SJSA1 (cell line): ENCODE results near the gene TBC1D22A. TPM values are rescaled to one million over a fixed set of nuclear protein-coding genes. Genes with fewer than 3 reads are reported as not detected.

Source experiments
- DNase-seq, 2 experiments: peaks; one replicate each; pipeline ENCODE4 v3.0.0-alpha.2; 2015 to 2020; ENCODE audit warnings: low spot score in 2 of 2, low read depth in 1 of 2
- H3K27ac ChIP-seq: fragments of 250-450 bp; sonication (Bioruptor Pico); 2 replicates; pipeline ENCODE4 v1.5.1; 2020; ENCODE audit warnings: mild to moderate bottlenecking, moderate library complexity
- H3K27me3 ChIP-seq: fragments of 250-450 bp; sonication (Bioruptor Pico); replicated peaks from 2 replicates; pipeline ENCODE4 v1.5.1; 2020; ENCODE audit warnings: mild to moderate bottlenecking, moderate library complexity
- H3K36me3 ChIP-seq: fragments of 250-450 bp; sonication (Bioruptor Pico); 2 replicates; pipeline ENCODE4 v1.5.1; 2020; ENCODE audit warnings: mild to moderate bottlenecking
- H3K4me1 ChIP-seq: fragments of 250-450 bp; sonication (Bioruptor Pico); replicated peaks from 2 replicates; pipeline ENCODE4 v1.6.1; 2021; ENCODE audit warnings: mild to moderate bottlenecking
- H3K4me3 ChIP-seq: fragments of 250-450 bp; sonication (Bioruptor Pico); 2 replicates; pipeline ENCODE4 v1.5.1; 2020; ENCODE audit warnings: mild to moderate bottlenecking
- H3K9me3 ChIP-seq: fragments of 250-450 bp; sonication (Bioruptor Pico); replicated peaks from 2 replicates; pipeline ENCODE4 v1.5.1; 2020; ENCODE audit warnings: mild to moderate bottlenecking
- total RNA-seq: library from RNA; depleted of rRNA; stranded (reverse); fragments of >200 nt; shearing (Covaris generic); gene quantifications from 2 replicates; pipeline ENCODE4 v1.2.3, GENCODE V29; 2014

TBC1D22A gene
- total RNA-seq, 1 experiment from 2014 or later: 10.5 TPM

- H3K27ac ChIP-seq: peak overlapping the region; percentile 89
- DNase-seq: no peak
- no peaks in the 10 kb centered on the region for H3K9me3 ChIP-seq
- H3K4me3 ChIP-seq: no peak overlapping the region
- no peaks in the 10 kb centered on the region; the same call in 1 of the 2 replicates for H3K36me3 ChIP-seq
- H3K4me1 ChIP-seq: peaks cover 43% of the 10 kb centered on the region
- no peaks in the 10 kb centered on the region for H3K27me3 ChIP-seq
These were observed 66.0 kb downstream of the TBC1D22A start for GRCh38 chr22:46828323-46828900.

- H3K9me3 ChIP-seq: no peaks in the 10 kb centered on the region
- H3K4me1 ChIP-seq: peaks cover 43% of the 10 kb centered on the region
- peak overlapping the region; percentile 89 for H3K27ac ChIP-seq
- no peaks in the 10 kb centered on the region for H3K27me3 ChIP-seq
- no peaks in the 10 kb centered on the region for H3K36me3 ChIP-seq
- H3K4me3 ChIP-seq: no peak overlapping the region
- DNase-seq: peak; percentile 84 to 88
These were observed 66.9 kb downstream of the TBC1D22A start for GRCh38 chr22:46829117-46829891.

- Histone ChIP-seq H3K4me1 (peaks cover 43% of the 10 kb centered on the region), H3K36me3 (no peaks in the 10 kb centered on the region), H3K9me3 (no peaks in the 10 kb centered on the region; the same call in 1 of the 2 replicates), H3K27ac (peak overlapping the region; percentile 89), H3K27me3 (no peaks in the 10 kb centered on the region), H3K4me3 (no peak overlapping the region)
- DNase-seq: peak; percentile 76 to 84
These were observed 67.7 kb downstream of the TBC1D22A start for GRCh38 chr22:46829941-46830715.

GRCh38 chr22:46830841-46831240 is 68.4 kb downstream of the TBC1D22A start:
- no peaks in the 10 kb centered on the region for H3K27me3 ChIP-seq
- no peak overlapping the region for H3K4me3 ChIP-seq
- no peaks in the 10 kb centered on the region for H3K36me3 ChIP-seq
- H3K4me1 ChIP-seq: peaks cover 43% of the 10 kb centered on the region
- no peak for DNase-seq
- H3K9me3 ChIP-seq: peaks cover 2% of the 10 kb centered on the region; the same call in 1 of the 2 replicates
- H3K27ac ChIP-seq: peak overlapping the region; percentile 89

- peaks cover 2% of the 10 kb centered on the region; the same call in 1 of the 2 replicates for H3K9me3 ChIP-seq
- H3K4me3 ChIP-seq: no peak overlapping the region
- no peak overlapping the region for H3K27ac ChIP-seq
- no peak for DNase-seq
- H3K4me1 ChIP-seq: peaks cover 33% of the 10 kb centered on the region
- no peaks in the 10 kb centered on the region for H3K27me3 ChIP-seq
- H3K36me3 ChIP-seq: no peaks in the 10 kb centered on the region
These were observed 70.8 kb downstream of the TBC1D22A start for GRCh38 chr22:46833228-46833627.

- Histone ChIP-seq H3K27me3 (no peaks in the 10 kb centered on the region), H3K36me3 (no peaks in the 10 kb centered on the region), H3K27ac (no peak overlapping the region), H3K4me1 (peaks cover 23% of the 10 kb centered on the region), H3K9me3 (peaks cover 5% of the 10 kb centered on the region; the same call in 1 of the 2 replicates), H3K4me3 (no peak overlapping the region)
- DNase-seq: no peak
These were observed 71.7 kb downstream of the TBC1D22A start for GRCh38 chr22:46834021-46834737.

GRCh38 chr22:46835288-46835687 is 72.8 kb downstream of the TBC1D22A start:
- Histone ChIP-seq H3K4me1 (peaks cover 12% of the 10 kb centered on the region), H3K27ac (no peak overlapping the region), H3K36me3 (no peaks in the 10 kb centered on the region), H3K4me3 (no peak overlapping the region), H3K27me3 (no peaks in the 10 kb centered on the region), H3K9me3 (peaks cover 5% of the 10 kb centered on the region; the same call in 1 of the 2 replicates)
- DNase-seq: no peak

GRCh38 chr22:46835693-46836092 is 73.2 kb downstream of the TBC1D22A start:
- peaks cover 8% of the 10 kb centered on the region for H3K4me1 ChIP-seq
- no peaks in the 10 kb centered on the region for H3K27me3 ChIP-seq
- H3K9me3 ChIP-seq: peaks cover 5% of the 10 kb centered on the region; the same call in 1 of the 2 replicates
- no peak overlapping the region for H3K27ac ChIP-seq
- DNase-seq: no peak
- H3K36me3 ChIP-seq: no peaks in the 10 kb centered on the region
- H3K4me3 ChIP-seq: no peak overlapping the region

GRCh38 chr22:46841522-46841921 is 79.1 kb downstream of the TBC1D22A start:
- H3K27me3 ChIP-seq: no peaks in the 10 kb centered on the region
- H3K27ac ChIP-seq: no peak overlapping the region
- DNase-seq: no peak
- no peaks in the 10 kb centered on the region for H3K36me3 ChIP-seq
- H3K9me3 ChIP-seq: 0 out of 2 replicates have a peak, but pooled peaks cover 3% of the 10 kb centered on the region
- H3K4me1 ChIP-seq: peaks cover 5% of the 10 kb centered on the region
- H3K4me3 ChIP-seq: no peak overlapping the region

- 0 out of 2 replicates have a peak, but pooled peaks cover 3% of the 10 kb centered on the region for H3K9me3 ChIP-seq
- H3K4me3 ChIP-seq: no peak overlapping the region
- no peak for DNase-seq
These were observed 80.2 kb downstream of the TBC1D22A start for GRCh38 chr22:46842606-46843005.

GRCh38 chr22:46843821-46844255 is 81.4 kb downstream of the TBC1D22A start:
- H3K27ac ChIP-seq: no peak overlapping the region
- no peak for DNase-seq
- H3K9me3 ChIP-seq: no peaks in the 10 kb centered on the region
- no peak overlapping the region for H3K4me3 ChIP-seq
- H3K36me3 ChIP-seq: no peaks in the 10 kb centered on the region
- H3K4me1 ChIP-seq: peaks cover 5% of the 10 kb centered on the region
- H3K27me3 ChIP-seq: no peaks in the 10 kb centered on the region

More at GRCh38 chr22:46842606-46843005, 80.2 kb downstream of the TBC1D22A start:
- H3K27ac ChIP-seq: no peak overlapping the region
- H3K36me3 ChIP-seq: no peaks in the 10 kb centered on the region
- peaks cover 5% of the 10 kb centered on the region for H3K4me1 ChIP-seq
- H3K27me3 ChIP-seq: no peaks in the 10 kb centered on the region

- Histone ChIP-seq H3K4me1 (peaks cover 5% of the 10 kb centered on the region), H3K27me3 (no peaks in the 10 kb centered on the region), H3K36me3 (no peaks in the 10 kb centered on the region), H3K4me3 (no peak overlapping the region), H3K9me3 (no peaks in the 10 kb centered on the region), H3K27ac (no peak overlapping the region)
- DNase-seq: no peak
These were observed 82.3 kb downstream of the TBC1D22A start for GRCh38 chr22:46844606-46845210.
